ENCODE data around the gene TMEM221. TPM values are rescaled to one million over a fixed set of nuclear protein-coding genes. Genes with fewer than 3 reads are reported as not detected.

The TMEM221 gene
- total and polyA plus RNA-seq, 8 donors, result 1.6 to 2.6 (median 2.0) TPM; not detected in 2

- no peak overlapping the region for H3K27ac ChIP-seq
- H3K4me3 ChIP-seq, result no peak overlapping the region
- DNase-seq, result no peak
- ATAC-seq, result no peak
- peaks cover 0 to 45% of the 10 kb centered on the region in 2 donors for H3K27me3 ChIP-seq
- intact Hi-C loops (cut with DNase I), result no loop called here
- H3K9me3 ChIP-seq, result peaks cover 0 to 3% of the 10 kb centered on the region in 2 donors
- peaks cover 4 to 39% of the 10 kb centered on the region in 2 donors for H3K4me1 ChIP-seq
- no peak for TF ChIP-seq CTCF (IDR thresholded peaks at IDR 0.05)
- H3K36me3 ChIP-seq, result peaks cover 0 to 9% of the 10 kb centered on the region in 2 donors
Measured at GRCh38 chr19:17393002-17393401, 55.5 kb downstream of the TMEM221 start.

- Histone ChIP-seq H3K4me3 (peak overlapping the region; percentile 7 to 44), H3K36me3 (no peaks in the 10 kb centered on the region), H3K27me3 (peaks cover 0 to 45% of the 10 kb centered on the region in 2 donors), H3K4me1 (peaks cover 4 to 39% of the 10 kb centered on the region in 2 donors), H3K27ac (no peak overlapping the region), H3K9me3 (peaks cover 0 to 3% of the 10 kb centered on the region in 2 donors)
- peak in 1 of 2 donors; percentile 2 for TF ChIP-seq CTCF (IDR thresholded peaks at IDR 0.05)
- intact Hi-C loops (cut with DNase I), result no loop called here
- DNase-seq (no peak), ATAC-seq (no peak)
Measured at GRCh38 chr19:17391371-17392151, 56.9 kb downstream of the TMEM221 start.

GRCh38 chr19:17390665-17391370, 57.6 kb downstream of the TMEM221 start:
- peak overlapping the region; percentile 37 to 44 for H3K4me3 ChIP-seq
- ATAC-seq, result peak; percentile 99
- peaks cover 4 to 40% of the 10 kb centered on the region in 2 donors for H3K4me1 ChIP-seq
- H3K36me3 ChIP-seq, result no peaks in the 10 kb centered on the region
- H3K27me3 ChIP-seq, result peaks cover 0 to 45% of the 10 kb centered on the region in 2 donors
- DNase-seq, result peak; percentile 88 to 96 (median 94)
- TF ChIP-seq CTCF (IDR thresholded peaks at IDR 0.05), result peak; percentile 70 to 80
- H3K27ac ChIP-seq, result no peak overlapping the region
- peaks cover 0 to 3% of the 10 kb centered on the region in 2 donors for H3K9me3 ChIP-seq
- intact Hi-C loops (cut with DNase I), result no loop called here

- DNase-seq (no peak), ATAC-seq (no peak)
- no peaks in the 10 kb centered on the region for H3K36me3 ChIP-seq
- H3K4me3 ChIP-seq, result peak overlapping the region; percentile 37 to 44
- H3K4me1 ChIP-seq, result peaks cover 4 to 39% of the 10 kb centered on the region in 2 donors
- intact Hi-C loops (cut with DNase I), result no loop called here
- H3K9me3 ChIP-seq, result peaks cover 0 to 3% of the 10 kb centered on the region in 2 donors
- H3K27ac ChIP-seq, result no peak overlapping the region
- no peak for TF ChIP-seq CTCF (IDR thresholded peaks at IDR 0.05)
- peaks cover 0 to 45% of the 10 kb centered on the region in 2 donors for H3K27me3 ChIP-seq
Measured at GRCh38 chr19:17389957-17390664, 58.4 kb downstream of the TMEM221 start.
